ENCODE data around the gene WDR90. TPM values are rescaled to one million over a fixed set of nuclear protein-coding genes. Genes with fewer than 3 reads are reported as not detected.

Gene WDR90
- total RNA-seq, 4 donors from 2014 or later, result 2.9 to 9.8 (median 6.5) TPM

DNA sequence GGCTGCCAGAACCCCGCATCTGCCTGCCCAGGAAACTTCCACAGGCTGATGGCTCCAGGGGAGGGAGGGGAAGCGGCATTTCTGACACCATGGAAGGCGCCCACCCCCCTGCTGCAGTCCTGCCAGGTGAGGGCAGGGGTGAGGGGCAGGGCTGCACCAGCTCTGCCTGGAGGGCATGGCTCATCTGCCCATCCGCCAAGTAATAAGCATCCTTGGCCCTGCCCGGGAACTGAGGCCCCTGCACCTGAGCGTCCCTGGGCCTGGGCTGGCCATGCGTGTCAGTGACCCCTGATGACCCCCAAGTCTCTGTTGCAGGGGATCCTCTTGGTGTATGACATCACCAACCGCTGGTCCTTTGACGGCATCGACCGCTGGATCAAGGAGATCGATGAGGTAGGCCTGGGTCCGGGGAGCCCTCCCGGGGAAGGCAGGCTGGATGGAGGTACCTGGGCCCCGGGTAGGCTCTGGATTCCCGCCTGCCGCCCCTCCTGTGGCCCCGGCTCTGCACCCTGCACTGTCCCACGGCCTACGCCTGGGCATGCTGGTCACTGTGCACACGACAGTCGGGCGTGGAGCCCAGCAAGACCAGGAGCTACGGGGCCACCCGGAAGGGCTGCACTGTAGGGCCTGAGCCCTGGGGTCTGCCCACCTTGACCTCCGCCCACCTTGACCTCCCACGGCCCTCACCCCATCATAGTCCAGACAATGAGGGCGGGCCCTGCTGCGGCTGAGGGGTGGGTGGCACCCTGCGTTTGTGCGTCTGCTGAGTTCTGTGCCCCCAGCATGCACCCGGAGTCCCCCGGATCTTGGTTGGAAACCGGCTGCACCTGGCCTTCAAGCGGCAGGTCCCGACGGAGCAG is 23.8 kb upstream of the WDR90 start:
- H3K4me1 ChIP-seq, result peaks cover 6 to 11% of the 10 kb centered on the region in 2 donors

GRCh38 chr16:625977-626765 is 23.0 kb upstream of the WDR90 start:
- Histone ChIP-seq H3K36me3 (peaks cover 0 to 11% of the 10 kb centered on the region in 2 donors), H3K4me3 (no peak overlapping the region), H3K27ac (no peak overlapping the region), H3K9me3 (no peaks in the 10 kb centered on the region), H3K4me1 (peaks cover 11% of the 10 kb centered on the region in 2 donors), H3K27me3 (no peaks in the 10 kb centered on the region)
- no peak for DNase-seq
- no peak for TF ChIP-seq POLR2A (IDR thresholded peaks at IDR 0.05)
- TF ChIP-seq CTCF (IDR thresholded peaks at IDR 0.05 in 4 of 5, conservative IDR thresholded peaks at IDR 0.05 in 1 of 5), result no peak
- ATAC-seq, result no peak
- in situ Hi-C loops (cut with MboI; ENCODE audit: low sequenced_read_pairs in 4 of 4), result no loop called here
- intact Hi-C loops (cut with DNase I; ENCODE audit: low total_unique reads), result no loop called here

More for the DNA sequence above, 23.8 kb upstream of the WDR90 start:
- no peak overlapping the region for H3K27ac ChIP-seq
- in situ Hi-C loops (cut with MboI; ENCODE audit: low sequenced_read_pairs in 4 of 4) (no loop called here), intact Hi-C loops (cut with DNase I; ENCODE audit: low total_unique reads) (no loop called here)
- H3K27me3 ChIP-seq, result no peaks in the 10 kb centered on the region
- DNase-seq (no peak), ATAC-seq (no peak)
- TF ChIP-seq POLR2A (IDR thresholded peaks at IDR 0.05), result no peak
- no peak for TF ChIP-seq CTCF (IDR thresholded peaks at IDR 0.05 in 4 of 5, conservative IDR thresholded peaks at IDR 0.05 in 1 of 5)
- H3K36me3 ChIP-seq, result peaks cover 0 to 11% of the 10 kb centered on the region in 2 donors
- H3K4me3 ChIP-seq, result no peak overlapping the region
- no peaks in the 10 kb centered on the region for H3K9me3 ChIP-seq

GRCh38 chr16:626787-627453 is 22.2 kb upstream of the WDR90 start:
- in situ Hi-C loops (cut with MboI; ENCODE audit: low sequenced_read_pairs in 4 of 4) (no loop called here), intact Hi-C loops (cut with DNase I; ENCODE audit: low total_unique reads) (no loop called here)
- Histone ChIP-seq H3K27me3 (no peaks in the 10 kb centered on the region), H3K4me1 (peaks cover 11 to 12% of the 10 kb centered on the region in 2 donors), H3K4me3 (no peak overlapping the region), H3K9me3 (no peaks in the 10 kb centered on the region), H3K27ac (peak overlapping the region in 1 of 4 donors; percentile 24), H3K36me3 (peaks cover 0 to 11% of the 10 kb centered on the region in 2 donors)
- DNase-seq (peak in 1 of 2 donors; percentile 68), ATAC-seq (peak; percentile 42 to 56)
- no peak for TF ChIP-seq CTCF (IDR thresholded peaks at IDR 0.05 in 4 of 5, conservative IDR thresholded peaks at IDR 0.05 in 1 of 5)
- TF ChIP-seq POLR2A (IDR thresholded peaks at IDR 0.05), result no peak

DNA sequence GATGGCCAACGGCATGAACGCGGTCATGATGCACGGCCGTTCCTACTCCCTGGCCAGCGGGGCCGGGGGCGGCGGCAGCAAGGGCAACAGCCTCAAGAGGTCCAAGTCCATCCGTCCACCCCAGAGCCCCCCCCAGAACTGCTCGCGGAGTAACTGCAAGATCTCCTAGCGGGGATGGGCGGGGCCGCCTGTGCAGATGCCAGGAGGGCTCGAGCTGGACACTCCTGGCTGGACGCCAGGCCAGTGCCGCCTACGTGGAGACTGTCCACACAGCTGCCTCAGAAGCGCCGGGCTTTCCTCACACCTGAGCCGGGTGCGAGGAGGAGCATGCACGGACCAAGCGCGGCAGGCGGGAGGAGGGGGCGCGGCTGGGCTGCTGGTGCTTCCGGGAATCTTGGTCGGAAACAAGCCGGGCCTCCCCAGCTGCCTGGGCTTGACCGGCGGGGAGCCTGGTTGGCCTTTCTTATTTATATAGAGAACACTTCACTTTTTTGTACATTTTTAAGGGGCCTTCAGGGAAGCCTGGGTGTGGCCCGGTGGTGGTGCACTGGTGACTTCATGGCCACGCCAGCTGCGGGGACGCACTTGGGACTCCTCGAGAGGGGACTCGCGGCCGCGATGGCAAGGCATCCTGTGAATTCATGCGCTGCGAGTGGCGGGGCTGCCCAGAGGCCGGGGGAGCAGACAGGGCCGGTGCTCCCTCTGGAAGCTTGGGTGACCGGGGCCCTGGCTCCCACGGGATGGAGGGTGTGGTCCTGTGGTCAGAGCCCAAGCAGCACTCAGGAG is 21.5 kb upstream of the WDR90 start:
- TF ChIP-seq POLR2A (IDR thresholded peaks at IDR 0.05) (no peak), CTCF (IDR thresholded peaks at IDR 0.05 in 4 of 5, conservative IDR thresholded peaks at IDR 0.05 in 1 of 5) (no peak)
- Histone ChIP-seq H3K4me1 (peaks cover 11 to 12% of the 10 kb centered on the region in 2 donors), H3K27me3 (no peaks in the 10 kb centered on the region), H3K36me3 (peaks cover 0 to 11% of the 10 kb centered on the region in 2 donors), H3K4me3 (no peak overlapping the region), H3K9me3 (no peaks in the 10 kb centered on the region), H3K27ac (peak overlapping the region in 2 of 4 donors; percentile 24 to 41)
- peak in 1 of 2 donors; percentile 79 for DNase-seq
- peak; percentile 23 to 56 for ATAC-seq
- intact Hi-C loops (cut with DNase I; ENCODE audit: low total_unique reads) (no loop called here), in situ Hi-C loops (cut with MboI; ENCODE audit: low sequenced_read_pairs in 4 of 4) (no loop called here)
